HepG2 (cell line): Measurements from ENCODE around the gene ODAD2. TPM values are rescaled to one million over a fixed set of nuclear protein-coding genes. Genes with fewer than 3 reads are reported as not detected.

Source experiments
- ATAC-seq: fragments of 200-7000 bp; cut with Tn5 transposase; 3 replicates; pipeline ENCODE4 v1.9.1; 2020; ENCODE audit warnings: mild to moderate bottlenecking, moderate library complexity
- BruUV-seq: library from RNA; stranded (reverse); fragments of 400-500 nt; replicated peaks from 2 replicates; lab custom pipeline; 2021; lab: Mats Ljungman, UMichigan
- CTCF ChIA-PET: fragments of 300-600 bp; formaldehyde crosslinking; extraction: SDS; loops from one replicate; lab custom pipeline; 2021; ENCODE audit warnings: low total read pairs, inconsistent platforms, low intra/inter-chr PET ratio; lab: Yijun Ruan, JAX
- POLR2A ChIA-PET: fragments of 350-600 bp; sonication (Branson Sonifier 250); formaldehyde crosslinking; loops from one replicate; lab custom pipeline; 2020; ENCODE audit warnings: antibody characterized with exemption, inconsistent platforms; lab: Yijun Ruan, JAX
- DNase-seq: peaks from one replicate; pipeline ENCODE4 v3.0.0-alpha.2; 2015; ENCODE audit warnings: low spot score
- FAIRE-seq: peaks from 3 replicates; lab custom pipeline; 2011; peaks lifted over from hg19 to GRCh38; lab: Jason Lieb, UNC
- H2AFZ ChIP-seq: one replicate; pipeline ENCODE4 v1.6.1; 2011; ENCODE audit warnings: low read length, inconsistent platforms
- H3K27ac ChIP-seq: fragments of 300-600 bp; 3 replicates; pipeline ENCODE4 v1.8.0; 2011; ENCODE audit warnings: mixed run types, mild to moderate bottlenecking, mixed read lengths, low read length, inconsistent platforms; ENCODE audit not compliant: insufficient read depth; ENCODE audit errors: extremely low read length
- H3K27me3 ChIP-seq, 2 experiments: fragments of 200-600 bp in 1 of 2; 2 replicates in 1 of 2; 3 replicates in 1 of 2; pipeline versions ENCODE4 v1.6.0 to v1.8.0; 2011; ENCODE audit warnings: low read length in 2 of 2, mild to moderate bottlenecking in 2 of 2, moderate library complexity in 2 of 2, inconsistent platforms in 1 of 2; ENCODE audit not compliant: insufficient read depth in 2 of 2, control insufficient read depth in 1 of 2
- H3K36me3 ChIP-seq, 2 experiments: fragments of 200-600 bp in 1 of 2; replicated peaks in 1 of 2; 2 replicates in 1 of 2; 3 replicates in 1 of 2; pipeline versions ENCODE4 v1.5.1 to v1.8.0; 2011; ENCODE audit warnings: low read length in 2 of 2, inconsistent platforms in 1 of 2; ENCODE audit not compliant: insufficient read depth in 2 of 2, control insufficient read depth in 1 of 2
- H3K4me1 ChIP-seq: 2 replicates; pipeline ENCODE4 v1.5.1; 2012; ENCODE audit warnings: low read length, inconsistent platforms; ENCODE audit not compliant: insufficient read depth
- H3K4me2 ChIP-seq: 2 replicates; pipeline ENCODE4 v1.6.0; 2011; ENCODE audit warnings: low read depth, low read length, inconsistent platforms
- H3K4me3 ChIP-seq, 3 experiments: fragments of 200-600 bp in 1 of 3; sonication (generic), shearing (Covaris generic) in 1 of 3; replicated peaks in 1 of 3; 2 replicates each; pipeline ENCODE4 v1.5.1; 2011 to 2016; ENCODE audit warnings: low read length in 3 of 3, inconsistent platforms in 2 of 3, low read depth in 2 of 3, mild to moderate bottlenecking in 2 of 3, control low read depth in 1 of 3, mixed read lengths in 1 of 3; ENCODE audit not compliant: insufficient read depth in 1 of 3
- H3K79me2 ChIP-seq: one replicate; pipeline ENCODE4 v1.6.1; 2011; ENCODE audit warnings: low read length, inconsistent platforms; ENCODE audit not compliant: insufficient read depth
- H3K9ac ChIP-seq: 2 replicates; pipeline ENCODE4 v1.6.0; 2011; ENCODE audit warnings: mild to moderate bottlenecking, low read depth, low read length, inconsistent platforms; ENCODE audit not compliant: insufficient read depth
- H3K9me3 ChIP-seq: 2 replicates; pipeline ENCODE4 v1.5.1; 2012; ENCODE audit warnings: mild to moderate bottlenecking, low read length
- H4K20me1 ChIP-seq: 2 replicates; pipeline ENCODE4 v1.6.0; 2011; ENCODE audit warnings: inconsistent platforms, mild to moderate bottlenecking, low read length, moderate library complexity; ENCODE audit not compliant: insufficient read depth
- ATF7-NPFF ChIP-seq: sonication (generic); formaldehyde crosslinking; IDR thresholded peaks from 2 replicates; pipeline ENCODE4 v1.8.1; 2023; ENCODE audit warnings: mild to moderate bottlenecking, low read depth, missing genetic modification reagents, moderate library complexity
- CCAR2 ChIP-seq: fragments of 200-400 bp; formaldehyde crosslinking; optimal IDR thresholded peaks from 2 replicates; pipeline ENCODE3; 2018; ENCODE audit warnings: low read depth, mild to moderate bottlenecking, low read length, moderate library complexity
- DNMT1 ChIP-seq: sonication (generic); formaldehyde crosslinking; IDR thresholded peaks from 2 replicates; pipeline ENCODE4 v1.5.1; 2020; ENCODE audit warnings: mild to moderate bottlenecking, missing genetic modification reagents
- ELF3 ChIP-seq: IDR thresholded peaks from 2 replicates; pipeline ENCODE4 v1.6.1; 2016; ENCODE audit warnings: missing genetic modification reagents, missing compliant biosample characterization
- IRF2 ChIP-seq: IDR thresholded peaks from 2 replicates; pipeline ENCODE4 v1.6.1; 2018; ENCODE audit warnings: missing genetic modification reagents, missing compliant biosample characterization
- KDM5A ChIP-seq: fragments of 200-600 bp; sonication (generic); IDR thresholded peaks from 2 replicates; pipeline ENCODE4 v1.7.0; 2018; ENCODE audit warnings: antibody characterized with exemption, mild to moderate bottlenecking, low read length, borderline replicate concordance
- KLF11 ChIP-seq: IDR thresholded peaks from 2 replicates; pipeline ENCODE4 v1.6.1; 2016; ENCODE audit warnings: missing compliant biosample characterization
- KLF13 ChIP-seq: sonication (generic); formaldehyde crosslinking; IDR thresholded peaks from 2 replicates; pipeline ENCODE4 v1.4.0; 2020; ENCODE audit warnings: mild to moderate bottlenecking, missing genetic modification reagents
- NKX3-1 ChIP-seq: sonication (generic); formaldehyde crosslinking; IDR thresholded peaks from 2 replicates; pipeline ENCODE4 v1.5.0; 2020; ENCODE audit warnings: missing genetic modification reagents
- PAX8 ChIP-seq: sonication (generic); formaldehyde crosslinking; IDR thresholded peaks from 2 replicates; pipeline ENCODE4 v1.8.0; 2022; ENCODE audit warnings: mild to moderate bottlenecking, missing genetic modification reagents, borderline replicate concordance
- RFXANK ChIP-seq: IDR thresholded peaks from 2 replicates; pipeline ENCODE4 v1.6.1; 2016
- SMARCC2 ChIP-seq: fragments of 450-650 bp; IDR thresholded peaks from 2 replicates; pipeline ENCODE4 v1.6.1; 2017; ENCODE audit warnings: antibody characterized with exemption, mild to moderate bottlenecking
- ZMYM4 ChIP-seq: sonication (generic); formaldehyde crosslinking; IDR thresholded peaks from 2 replicates; pipeline ENCODE4 v1.8.1; 2023; ENCODE audit warnings: mild to moderate bottlenecking, missing genetic modification reagents
- WGBS: methylation state at CpG from one replicate; pipeline ENCODE4 v1.1.6; 2017; ENCODE audit warnings: low lambda C conversion rate; 5-methylcytosine and 5-hydroxymethylcytosine counted together
- in situ Hi-C: cut with HindIII; loops from 2 replicates; pipeline ENCODE4 v1.10.0; 2017; ENCODE audit warnings: low pct_unique_long_range_greater_than_20kb; ENCODE audit not compliant: extremely low pct_ligation_motif_present
- intact Hi-C: fragments of 100-400 bp; cut with micrococcal nuclease; formaldehyde crosslinking; loops from one replicate; pipeline ENCODE4 v1.10.0; 2022; ENCODE audit not compliant: unreplicated experiment
- polyA plus RNA-seq, 8 experiments: library from polyadenylated mRNA; depleted of rRNA in 3 of 8; stranded (reverse) in 7 of 8; unstranded in 1 of 8; fragments of >200 nt; fragmentation: Illumina TruSeq in 4 of 8; extraction: Trizol in 4 of 8; gene quantifications; 2 replicates each; pipeline versions ENCODE4 v1.2.1 to v1.2.3, GENCODE V29; 2011 to 2016; ENCODE audit warnings: low read depth in 4 of 8, missing spikeins in 1 of 8, mixed read lengths in 1 of 8; ENCODE audit not compliant: insufficient read depth in 1 of 8
- total RNA-seq, 5 experiments: library from RNA; depleted of rRNA; stranded (reverse); fragments of >200 nt; fragmentation: Illumina TruSeq; extraction: Trizol; gene quantifications; 2 replicates each; pipeline ENCODE4 v1.2.3, GENCODE V29; 2016; ENCODE audit warnings: low read depth in 1 of 5
- TF ChIP-seq, protein P1 (sequence below): sonication (generic); formaldehyde crosslinking; IDR thresholded peaks from 2 replicates; pipeline ENCODE4 v1.4.0; 2020; ENCODE audit warnings: missing genetic modification reagents
- TF ChIP-seq, protein P2 (sequence below): IDR thresholded peaks from 2 replicates; pipeline ENCODE4 v1.6.1; 2018; ENCODE audit warnings: missing genetic modification reagents, mild to moderate bottlenecking, missing compliant biosample characterization
- TF ChIP-seq, protein P3 (sequence below): IDR thresholded peaks from 2 replicates; pipeline ENCODE4 v1.6.1; 2012; ENCODE audit warnings: low read depth, low read length, improper control_type of control experiment

ODAD2 gene
- total and polyA plus RNA-seq, 2 of the 13 experiments (the other 11 are each of a cell fraction or from before 2014, with no cell fraction given) = not detected

DNA sequence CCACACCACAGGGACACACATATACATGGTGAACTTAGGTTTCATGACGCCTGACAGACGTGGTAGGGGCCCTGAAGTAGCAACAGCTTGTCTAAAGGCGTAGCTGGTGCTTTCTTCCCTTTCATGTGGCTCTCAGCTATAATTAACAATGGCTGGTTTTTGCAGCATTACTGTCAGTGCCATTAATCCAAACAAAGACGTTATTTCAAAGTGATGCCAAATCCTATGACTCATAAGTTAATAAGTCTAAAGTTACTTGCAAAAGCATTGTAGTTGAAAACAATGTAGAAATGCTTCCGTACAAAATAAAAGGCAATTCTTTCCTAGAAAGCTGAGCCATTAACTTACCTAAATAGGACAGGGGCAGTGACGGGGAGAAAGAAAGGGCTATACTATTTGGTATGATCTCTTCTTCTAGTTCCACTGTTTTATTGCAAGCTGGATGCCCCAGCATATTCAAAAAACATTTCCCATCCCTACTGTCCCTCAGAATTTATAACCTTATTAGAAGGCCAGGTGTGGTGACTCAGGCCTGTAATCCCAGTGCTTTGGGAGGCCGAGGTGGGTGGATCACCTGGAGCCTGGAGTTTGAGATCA lies 105.4 kb downstream of the ODAD2 start:
- H3K9me3 ChIP-seq = no peaks in the 10 kb centered on the region
- no peak for DNase-seq
- H3K27me3 ChIP-seq = no peaks in the 10 kb centered on the region
- H3K4me2 ChIP-seq = no peak overlapping the region
- 17% methylated on average over 6 of the region's 7 CpGs for WGBS
- no peaks in the 10 kb centered on the region for H3K36me3 ChIP-seq
- no peaks in the 10 kb centered on the region for H3K4me1 ChIP-seq
- no peaks in the 10 kb centered on the region for H3K79me2 ChIP-seq
- intact Hi-C loops (no loop called here), in situ Hi-C loops (no loop called here)
- TF ChIP-seq DNMT1 (CRISPR knock-in tag) (no peak), PAX8 (CRISPR knock-in tag) (no peak), SMARCC2 (no peak)
- TF ChIP-seq, protein P1, sequence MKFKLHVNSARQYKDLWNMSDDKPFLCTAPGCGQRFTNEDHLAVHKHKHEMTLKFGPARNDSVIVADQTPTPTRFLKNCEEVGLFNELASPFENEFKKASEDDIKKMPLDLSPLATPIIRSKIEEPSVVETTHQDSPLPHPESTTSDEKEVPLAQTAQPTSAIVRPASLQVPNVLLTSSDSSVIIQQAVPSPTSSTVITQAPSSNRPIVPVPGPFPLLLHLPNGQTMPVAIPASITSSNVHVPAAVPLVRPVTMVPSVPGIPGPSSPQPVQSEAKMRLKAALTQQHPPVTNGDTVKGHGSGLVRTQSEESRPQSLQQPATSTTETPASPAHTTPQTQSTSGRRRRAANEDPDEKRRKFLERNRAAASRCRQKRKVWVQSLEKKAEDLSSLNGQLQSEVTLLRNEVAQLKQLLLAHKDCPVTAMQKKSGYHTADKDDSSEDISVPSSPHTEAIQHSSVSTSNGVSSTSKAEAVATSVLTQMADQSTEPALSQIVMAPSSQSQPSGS (CRISPR knock-in tag) = no peak
- TF ChIP-seq, protein P2, sequence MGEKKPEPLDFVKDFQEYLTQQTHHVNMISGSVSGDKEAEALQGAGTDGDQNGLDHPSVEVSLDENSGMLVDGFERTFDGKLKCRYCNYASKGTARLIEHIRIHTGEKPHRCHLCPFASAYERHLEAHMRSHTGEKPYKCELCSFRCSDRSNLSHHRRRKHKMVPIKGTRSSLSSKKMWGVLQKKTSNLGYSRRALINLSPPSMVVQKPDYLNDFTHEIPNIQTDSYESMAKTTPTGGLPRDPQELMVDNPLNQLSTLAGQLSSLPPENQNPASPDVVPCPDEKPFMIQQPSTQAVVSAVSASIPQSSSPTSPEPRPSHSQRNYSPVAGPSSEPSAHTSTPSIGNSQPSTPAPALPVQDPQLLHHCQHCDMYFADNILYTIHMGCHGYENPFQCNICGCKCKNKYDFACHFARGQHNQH = no peak
- TF ChIP-seq, all 625 proteins: peak for 0
- FAIRE-seq = no peak
- Histone ChIP-seq H3K4me3 (no peak overlapping the region), H2AFZ (no peak overlapping the region), H4K20me1 (no peaks in the 10 kb centered on the region), H3K27ac (no peak overlapping the region), H3K9ac (no peak overlapping the region)
- ATAC-seq = no peak
- CTCF ChIA-PET = no interaction called here
- POLR2A ChIA-PET = no interaction called here
- BruUV-seq = no TSS peak

DNA sequence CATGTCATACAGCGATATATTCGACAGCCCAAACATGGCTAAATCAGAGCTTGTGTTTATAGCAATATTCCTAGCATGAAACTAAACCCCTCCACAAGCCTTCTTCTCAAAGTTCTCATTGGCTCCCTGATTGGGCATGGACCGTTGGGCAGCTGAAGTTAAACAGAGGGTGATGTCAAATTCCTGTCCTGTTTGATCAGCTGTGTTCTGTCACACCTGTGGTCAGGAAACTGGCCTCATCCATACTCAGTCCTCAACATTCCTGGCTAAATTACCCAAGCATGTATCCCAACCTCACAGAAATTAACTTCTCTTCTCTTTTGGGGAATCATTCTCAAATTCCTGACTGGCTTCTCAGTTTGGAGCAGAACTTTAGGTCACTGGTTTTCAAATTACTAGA lies 107.9 kb downstream of the ODAD2 start:
- POLR2A ChIA-PET = no interaction called here
- intact Hi-C loops = no loop called here
- no peaks in the 10 kb centered on the region for H3K36me3 ChIP-seq
- in situ Hi-C loops = no loop called here
- no peaks in the 10 kb centered on the region for H3K9me3 ChIP-seq
- H2AFZ ChIP-seq = no peak overlapping the region
- DNase-seq (no peak), ATAC-seq (no peak)
- 56% methylated on average over 3 of the region's 3 CpGs for WGBS
- no peaks in the 10 kb centered on the region for H3K79me2 ChIP-seq
- H3K4me2 ChIP-seq = no peak overlapping the region
- no peak overlapping the region for H3K4me3 ChIP-seq
- H3K4me1 ChIP-seq = no peaks in the 10 kb centered on the region
- TF ChIP-seq ELF3 (CRISPR knock-in tag) = no peak
- no peak for TF ChIP-seq KLF11
- no peak for TF ChIP-seq KDM5A
- no peak for TF ChIP-seq ZMYM4 (CRISPR knock-in tag)
- no peak for TF ChIP-seq IRF2
- no peak for TF ChIP-seq CCAR2
- TF ChIP-seq KLF13 (CRISPR knock-in tag) = no peak
- no peak for TF ChIP-seq RFXANK (CRISPR knock-in tag)
- no peak for TF ChIP-seq NKX3-1
- no peak for TF ChIP-seq ATF7-NPFF (CRISPR knock-in tag)
- TF ChIP-seq, protein P3, sequence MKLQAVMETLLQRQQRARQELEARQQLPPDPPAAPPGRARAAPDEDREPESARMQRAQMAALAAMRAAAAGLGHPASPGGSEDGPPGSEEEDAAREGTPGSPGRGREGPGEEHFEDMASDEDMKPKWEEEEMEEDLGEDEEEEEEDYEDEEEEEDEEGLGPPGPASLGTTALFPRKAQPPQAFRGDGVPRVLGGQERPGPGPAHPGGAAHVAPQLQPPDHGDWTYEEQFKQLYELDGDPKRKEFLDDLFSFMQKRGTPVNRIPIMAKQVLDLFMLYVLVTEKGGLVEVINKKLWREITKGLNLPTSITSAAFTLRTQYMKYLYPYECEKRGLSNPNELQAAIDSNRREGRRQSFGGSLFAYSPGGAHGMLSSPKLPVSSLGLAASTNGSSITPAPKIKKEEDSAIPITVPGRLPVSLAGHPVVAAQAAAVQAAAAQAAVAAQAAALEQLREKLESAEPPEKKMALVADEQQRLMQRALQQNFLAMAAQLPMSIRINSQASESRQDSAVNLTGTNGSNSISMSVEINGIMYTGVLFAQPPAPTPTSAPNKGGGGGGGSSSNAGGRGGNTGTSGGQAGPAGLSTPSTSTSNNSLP = no peak
- TF ChIP-seq, all 625 proteins: peak for 0
- no peak for FAIRE-seq
- no peak overlapping the region for H3K27ac ChIP-seq
- CTCF ChIA-PET = no interaction called here
- H4K20me1 ChIP-seq = no peaks in the 10 kb centered on the region
- no peak overlapping the region for H3K9ac ChIP-seq
- no TSS peak for BruUV-seq
- no peaks in the 10 kb centered on the region for H3K27me3 ChIP-seq
